Skeletal muscle satellite cell (primary cell): ENCODE measurements around the gene FAM241A.
A peak's percentile ranks its signal among the peaks of the same experiment; 100 is the strongest.
"Not testable (repeated sequence)": the region's sequence is repeated elsewhere in the genome, so short reads cannot be mapped to it uniquely, and the experiment has no call there.

Experiments used
- H3K27me3 ChIP-seq: 2 replicates; pipeline ENCODE4 v1.7.0; 2013; ENCODE audit warnings: low read length; ENCODE audit not compliant: control insufficient read depth, insufficient read depth
- H3K36me3 ChIP-seq: 2 replicates; pipeline ENCODE4 v1.7.0; 2013; ENCODE audit warnings: mild to moderate bottlenecking, control low read depth, low read length; ENCODE audit not compliant: insufficient read depth
- H3K4me1 ChIP-seq: 2 replicates; pipeline ENCODE4 v1.7.0; 2013; ENCODE audit warnings: low read length; ENCODE audit not compliant: control insufficient read depth, insufficient read depth
- H3K4me2 ChIP-seq: 2 replicates; pipeline ENCODE4 v1.7.0; 2013; ENCODE audit warnings: mild to moderate bottlenecking, low read length
- H3K4me3 ChIP-seq: 2 replicates; pipeline ENCODE4 v1.7.0; 2013; ENCODE audit warnings: low read length
- H3K9ac ChIP-seq: 2 replicates; pipeline ENCODE4 v1.7.0; 2013; ENCODE audit warnings: mild to moderate bottlenecking, low read depth, low read length, moderate library complexity
- H3K9me3 ChIP-seq: replicated peaks from 2 replicates; pipeline ENCODE4 v1.7.0; 2013; ENCODE audit warnings: mild to moderate bottlenecking, control low read depth, low read length

The FAM241A gene

DNA sequence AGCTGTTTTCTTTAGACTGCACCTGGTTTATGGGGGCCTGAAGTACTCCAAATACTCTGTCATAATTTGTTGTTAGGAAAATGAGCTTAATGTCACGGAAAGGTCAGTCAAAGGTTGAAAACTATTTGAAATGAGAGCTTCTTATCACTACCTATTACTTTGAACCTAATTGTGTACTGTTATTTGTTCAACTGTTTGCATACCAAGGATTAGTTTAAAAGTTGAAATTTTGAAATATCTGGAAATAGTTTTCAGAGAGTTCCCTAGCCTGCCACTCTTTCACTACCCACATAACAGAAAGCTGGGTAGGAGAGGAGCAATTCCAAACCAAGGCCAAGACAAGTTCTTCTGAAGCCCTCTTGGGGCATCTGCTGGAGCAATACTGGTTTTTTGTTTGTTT lies 58.3 kb downstream of the FAM241A start:
- no peak overlapping the region for H3K9ac ChIP-seq
- H3K4me2 ChIP-seq, result no peak overlapping the region
- no peaks in the 10 kb centered on the region for H3K4me1 ChIP-seq
- H3K9me3 ChIP-seq, result no peaks in the 10 kb centered on the region
- no peak overlapping the region for H3K4me3 ChIP-seq
- no peaks in the 10 kb centered on the region for H3K36me3 ChIP-seq
- H3K27me3 ChIP-seq, result no peaks in the 10 kb centered on the region

GRCh38 chr4:112206431-112206830 lies 61.2 kb downstream of the FAM241A start:
- no peak overlapping the region for H3K9ac ChIP-seq
- no peak overlapping the region for H3K4me3 ChIP-seq
- H3K27me3 ChIP-seq, result no peaks in the 10 kb centered on the region
- H3K4me1 ChIP-seq, result no peaks in the 10 kb centered on the region
- H3K4me2 ChIP-seq, result no peak overlapping the region
- no peaks in the 10 kb centered on the region for H3K36me3 ChIP-seq
- H3K9me3 ChIP-seq, result no peaks in the 10 kb centered on the region

DNA sequence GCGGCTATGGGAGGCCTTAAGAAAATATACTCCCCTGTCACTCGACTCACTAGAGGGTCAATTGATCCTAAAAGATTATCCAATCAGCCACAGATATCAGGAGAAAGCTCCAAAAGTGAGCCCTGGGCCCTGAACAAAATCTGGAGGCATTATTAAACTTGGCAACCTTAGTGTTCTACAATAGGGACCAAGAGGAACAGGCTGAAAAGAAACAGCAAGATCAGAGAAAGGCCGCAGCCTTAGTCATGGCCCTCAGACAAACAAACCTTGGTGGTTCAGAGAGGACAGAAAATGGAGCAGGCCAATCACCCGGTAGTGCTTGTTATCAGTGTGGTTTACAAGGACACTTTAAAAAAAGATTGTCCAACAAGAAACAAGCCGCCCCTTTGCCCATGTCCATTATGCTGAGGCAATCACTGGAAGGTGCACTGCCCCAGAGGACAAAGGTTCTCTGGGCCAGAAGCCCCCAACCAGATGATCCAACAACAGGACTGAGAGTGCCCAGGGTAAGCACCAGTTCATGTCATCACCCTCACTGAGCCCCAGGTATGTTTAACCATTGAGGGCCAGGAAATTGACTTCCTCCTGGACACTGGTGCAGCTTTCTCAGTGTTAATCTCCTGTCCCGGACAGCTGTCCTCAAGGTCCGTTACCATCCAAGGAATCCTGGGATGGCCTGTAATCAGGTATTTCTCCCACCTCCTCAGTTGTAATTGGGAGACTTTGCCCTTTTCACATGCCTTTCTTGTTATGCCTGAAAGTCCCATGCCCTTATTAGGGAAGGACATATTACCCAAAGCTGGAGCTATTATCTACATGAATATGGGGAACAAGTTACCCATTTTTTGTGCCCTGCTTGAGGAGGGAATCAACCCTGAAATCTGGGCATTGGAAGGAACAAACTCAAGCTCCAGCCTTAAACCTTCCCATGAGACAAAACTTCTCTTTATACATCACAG lies 63.2 kb downstream of the FAM241A start:
- not testable (repeated sequence) for H3K27me3 ChIP-seq, H3K9ac ChIP-seq, H3K4me3 ChIP-seq, H3K4me2 ChIP-seq, H3K4me1 ChIP-seq, H3K9me3 ChIP-seq, H3K36me3 ChIP-seq

- Histone ChIP-seq H3K9me3 (no peaks in the 10 kb centered on the region), H3K4me2 (no peak overlapping the region), H3K36me3 (no peaks in the 10 kb centered on the region), H3K27me3 (no peaks in the 10 kb centered on the region), H3K4me3 (no peak overlapping the region), H3K9ac (no peak overlapping the region), H3K4me1 (peaks cover 15% of the 10 kb centered on the region)
Observed at GRCh38 chr4:112210777-112211176, 65.5 kb downstream of the FAM241A start.

DNA sequence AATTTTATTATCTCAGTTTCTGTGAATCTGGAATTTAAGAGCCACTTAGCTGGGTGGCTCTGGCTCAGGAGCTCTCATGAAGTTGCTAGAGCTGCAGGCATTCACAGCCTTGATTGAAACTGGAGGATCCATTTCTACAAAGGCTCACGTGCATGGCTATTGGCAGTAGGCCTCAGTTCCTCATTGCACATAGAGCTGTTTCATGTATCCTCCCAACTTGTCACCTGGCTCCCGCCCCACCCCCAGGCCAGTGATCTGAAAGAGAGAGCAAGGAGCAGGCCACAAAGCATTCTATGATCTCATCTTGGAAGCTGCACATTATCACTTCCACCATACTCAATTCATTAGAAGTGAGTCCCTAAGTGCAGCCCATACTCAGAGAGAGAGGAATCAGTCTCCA lies 67.8 kb downstream of the FAM241A start:
- Histone ChIP-seq H3K27me3 (no peaks in the 10 kb centered on the region), H3K4me1 (peaks cover 15% of the 10 kb centered on the region), H3K4me3 (no peak overlapping the region), H3K36me3 (no peaks in the 10 kb centered on the region), H3K4me2 (no peak overlapping the region), H3K9me3 (no peaks in the 10 kb centered on the region), H3K9ac (no peak overlapping the region)

DNA sequence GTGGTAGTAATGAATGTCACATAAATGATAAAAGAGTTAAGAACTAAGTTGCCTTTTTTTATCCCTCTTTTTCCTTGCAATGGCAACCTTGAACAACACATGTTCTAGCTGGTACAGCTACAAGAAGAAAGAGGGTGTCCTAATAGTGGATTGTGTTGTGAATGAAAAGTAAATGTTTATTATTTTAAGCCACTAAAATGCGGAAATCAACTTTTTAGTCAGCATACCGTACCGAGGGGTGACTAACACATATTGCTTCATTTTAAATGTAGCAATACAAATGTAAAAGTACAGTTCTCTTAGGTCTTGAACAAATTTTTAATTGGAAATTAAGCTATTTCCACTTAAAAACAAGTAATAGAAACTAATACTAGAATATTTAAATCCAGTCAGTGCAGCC lies 68.6 kb downstream of the FAM241A start:
- Histone ChIP-seq H3K9me3 (no peaks in the 10 kb centered on the region), H3K9ac (peak overlapping the region; percentile 42), H3K4me1 (peaks cover 15% of the 10 kb centered on the region), H3K27me3 (no peaks in the 10 kb centered on the region), H3K36me3 (no peaks in the 10 kb centered on the region), H3K4me3 (no peak overlapping the region), H3K4me2 (peak overlapping the region; percentile 59)

DNA sequence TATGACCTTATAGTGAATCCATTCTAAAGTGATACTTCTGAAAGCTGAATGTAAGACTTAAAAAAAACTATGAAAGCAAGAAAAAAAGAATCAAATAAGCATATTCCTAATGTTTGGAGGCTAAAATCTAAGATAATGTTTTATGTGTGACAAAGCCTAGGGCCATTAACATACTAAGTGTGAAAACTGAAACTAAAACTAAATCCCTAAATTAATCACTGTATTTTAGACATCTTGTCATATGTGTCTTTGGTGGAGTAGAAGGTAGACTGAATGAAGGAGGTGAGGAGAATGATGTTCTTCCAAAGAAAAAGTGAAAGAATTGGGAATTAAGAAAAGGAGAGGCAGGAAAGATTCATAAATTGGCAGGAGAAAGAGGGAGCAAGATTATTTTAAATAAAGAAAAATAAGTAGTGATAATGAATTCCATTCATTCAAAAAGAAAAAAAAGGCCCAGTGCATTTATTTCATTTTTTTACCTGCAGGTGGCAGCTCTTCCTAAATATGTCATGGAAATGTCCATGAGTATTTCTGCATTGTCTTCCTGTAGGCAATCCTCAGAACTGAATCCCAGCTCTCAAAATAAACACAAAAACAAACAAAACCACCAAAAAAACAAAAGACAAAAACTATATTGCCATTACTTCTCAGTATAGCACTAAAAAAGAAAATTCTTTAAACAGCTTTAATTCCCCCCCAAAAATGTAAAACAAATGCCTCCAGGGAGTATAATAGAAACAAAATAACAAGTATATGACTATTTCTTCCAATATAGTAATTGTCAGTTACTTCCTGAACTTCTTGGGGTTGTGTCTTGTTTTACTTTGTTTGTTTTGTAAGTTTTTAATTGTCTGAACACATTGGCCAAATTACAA lies 69.4 kb downstream of the FAM241A start:
- no peak overlapping the region for H3K4me3 ChIP-seq
- H3K9ac ChIP-seq, result peak overlapping the region; percentile 42
- no peaks in the 10 kb centered on the region for H3K36me3 ChIP-seq
- no peaks in the 10 kb centered on the region for H3K9me3 ChIP-seq
- H3K4me2 ChIP-seq, result peak overlapping the region; percentile 59
- peaks cover 15% of the 10 kb centered on the region for H3K4me1 ChIP-seq
- H3K27me3 ChIP-seq, result no peaks in the 10 kb centered on the region

DNA sequence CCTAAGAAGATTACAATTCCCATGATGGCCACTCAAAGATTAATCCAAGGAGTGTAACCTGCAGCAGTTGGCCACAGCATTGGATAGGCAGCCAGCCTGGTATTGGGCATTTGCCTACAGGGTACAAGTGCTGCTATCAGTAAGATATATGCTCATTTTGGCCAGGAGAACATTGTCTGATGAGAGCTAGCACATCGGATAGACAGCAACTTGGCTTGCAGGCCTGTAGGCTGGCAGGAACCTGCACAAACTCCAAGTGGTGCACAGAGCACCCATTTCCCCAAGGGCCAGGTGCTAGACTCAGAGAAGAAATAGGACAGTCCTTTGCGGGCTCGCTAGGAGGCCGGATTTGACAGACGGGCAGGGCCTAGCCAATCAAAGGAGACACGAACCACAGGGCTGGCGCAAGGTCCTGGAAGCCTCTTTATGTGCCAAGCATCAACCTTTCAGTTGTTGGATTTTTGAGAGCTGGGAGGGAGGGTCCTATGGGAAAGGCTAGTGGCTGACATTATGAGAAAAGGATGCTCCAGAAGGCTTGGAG lies 74.6 kb downstream of the FAM241A start:
- no peak overlapping the region for H3K4me2 ChIP-seq
- H3K4me1 ChIP-seq, result no peaks in the 10 kb centered on the region

GRCh38 chr4:112222219-112222955 lies 77.1 kb downstream of the FAM241A start:
- H3K9me3 ChIP-seq, result no peaks in the 10 kb centered on the region

More for the DNA sequence above, 74.6 kb downstream of the FAM241A start:
- Histone ChIP-seq H3K9ac (no peak overlapping the region), H3K36me3 (no peaks in the 10 kb centered on the region), H3K27me3 (no peaks in the 10 kb centered on the region), H3K9me3 (no peaks in the 10 kb centered on the region), H3K4me3 (no peak overlapping the region)

GRCh38 chr4:112225157-112225556 lies 79.9 kb downstream of the FAM241A start:
- Histone ChIP-seq H3K27me3 (no peaks in the 10 kb centered on the region), H3K9ac (no peak overlapping the region), H3K9me3 (no peaks in the 10 kb centered on the region), H3K4me2 (no peak overlapping the region), H3K4me1 (peaks cover 3% of the 10 kb centered on the region), H3K4me3 (no peak overlapping the region), H3K36me3 (no peaks in the 10 kb centered on the region)

More at GRCh38 chr4:112222219-112222955, 77.1 kb downstream of the FAM241A start:
- H3K9ac ChIP-seq, result no peak overlapping the region
- H3K4me2 ChIP-seq, result no peak overlapping the region
- no peaks in the 10 kb centered on the region for H3K27me3 ChIP-seq
- no peaks in the 10 kb centered on the region for H3K36me3 ChIP-seq
- no peaks in the 10 kb centered on the region for H3K4me1 ChIP-seq
- no peak overlapping the region for H3K4me3 ChIP-seq
